IMR-90 (cell line): ENCODE measurements around the gene LARGE2.

Source experiments
- BHLHE40 ChIP-seq: fragments of 150-350 bp; IDR thresholded peaks from 2 replicates; pipeline ENCODE4 v1.6.1; 2016; ENCODE audit warnings: mild to moderate bottlenecking, low read depth, low read length
- CEBPB ChIP-seq: IDR thresholded peaks from 2 replicates; pipeline ENCODE4 v1.6.1; 2012; ENCODE audit warnings: low read depth, low read length, improper control_type of control experiment
- CHD1 ChIP-seq: IDR thresholded peaks from 2 replicates; pipeline ENCODE4 v1.6.1; 2012; ENCODE audit warnings: low read depth, low read length, improper control_type of control experiment
- CTCF ChIP-seq: conservative IDR thresholded peaks from 2 replicates; pipeline ENCODE4 v1.5.1; 2012; ENCODE audit warnings: mild to moderate bottlenecking, low read depth, low read length, improper control_type of control experiment
- ELK1 ChIP-seq: fragments of 150-350 bp; IDR thresholded peaks from 2 replicates; pipeline ENCODE4 v1.6.1; 2016; ENCODE audit warnings: low read depth, mild to moderate bottlenecking, low read length, moderate library complexity, borderline replicate concordance
- MAFK ChIP-seq: IDR thresholded peaks from 2 replicates; pipeline ENCODE4 v1.6.1; 2012; ENCODE audit warnings: low read depth, low read length, improper control_type of control experiment
- MXI1 ChIP-seq: IDR thresholded peaks from 2 replicates; pipeline ENCODE4 v1.6.1; 2012; ENCODE audit warnings: low read depth, mild to moderate bottlenecking, low read length, moderate library complexity, borderline replicate concordance
- NFE2L2 ChIP-seq: fragments of 150-350 bp; IDR thresholded peaks from 2 replicates; pipeline ENCODE4 v1.6.1; 2016; ENCODE audit warnings: low read depth, mild to moderate bottlenecking, low read length
- POLR2A ChIP-seq: IDR thresholded peaks from 2 replicates; pipeline ENCODE4 v1.6.1; 2012; ENCODE audit warnings: mild to moderate bottlenecking, low read depth, low read length
- RAD21 ChIP-seq: IDR thresholded peaks from 2 replicates; pipeline ENCODE4 v1.6.1; 2012; ENCODE audit warnings: low read length, improper control_type of control experiment
- RCOR1 ChIP-seq: IDR thresholded peaks from 2 replicates; pipeline ENCODE4 v1.6.1; 2012; ENCODE audit warnings: mild to moderate bottlenecking, low read length, improper control_type of control experiment; ENCODE audit not compliant: insufficient replicate concordance
- RFX5 ChIP-seq: IDR thresholded peaks from 2 replicates; pipeline ENCODE4 v1.8.0; 2012; ENCODE audit warnings: low read depth, mild to moderate bottlenecking, low read length, moderate library complexity
- SMC3 ChIP-seq: fragments of 150-350 bp; IDR thresholded peaks from 2 replicates; pipeline ENCODE4 v1.6.1; 2016; ENCODE audit warnings: low read depth, mild to moderate bottlenecking, antibody characterized with exemption, low read length, moderate library complexity
- USF2 ChIP-seq: fragments of 150-350 bp; IDR thresholded peaks from 2 replicates; pipeline ENCODE4 v1.6.1; 2017; ENCODE audit warnings: mild to moderate bottlenecking, antibody characterized with exemption, low read length, low read depth

GRCh38 chr11:45933846-45934579 lies 11.6 kb downstream of the LARGE2 start:
- TF ChIP-seq CTCF (no peak), POLR2A (no peak), RAD21 (no peak), RCOR1 (no peak), MXI1 (no peak), USF2 (no peak), CHD1 (no peak), CEBPB (no peak), MAFK (no peak), ELK1 (no peak), RFX5 (no peak), SMC3 (no peak), BHLHE40 (no peak), NFE2L2 (no peak)
